Activated CD4-positive, alpha-beta T cell treated with anti-CD3 and anti-CD28 coated beads, Interleukin-2, amount 50 U/mL, for 16 hours (primary cell): ENCODE measurements around the gene RUSF1.
A peak's percentile ranks its signal among the peaks of the same experiment; 100 is the strongest.
"Not testable (repeated sequence)": the region's sequence is repeated elsewhere in the genome, so short reads cannot be mapped to it uniquely, and the experiment has no call there.

Experiments used
- DNase-seq: peaks from one replicate; pipeline ENCODE4 v3.0.0-alpha.2; 2020

RUSF1 gene

DNA sequence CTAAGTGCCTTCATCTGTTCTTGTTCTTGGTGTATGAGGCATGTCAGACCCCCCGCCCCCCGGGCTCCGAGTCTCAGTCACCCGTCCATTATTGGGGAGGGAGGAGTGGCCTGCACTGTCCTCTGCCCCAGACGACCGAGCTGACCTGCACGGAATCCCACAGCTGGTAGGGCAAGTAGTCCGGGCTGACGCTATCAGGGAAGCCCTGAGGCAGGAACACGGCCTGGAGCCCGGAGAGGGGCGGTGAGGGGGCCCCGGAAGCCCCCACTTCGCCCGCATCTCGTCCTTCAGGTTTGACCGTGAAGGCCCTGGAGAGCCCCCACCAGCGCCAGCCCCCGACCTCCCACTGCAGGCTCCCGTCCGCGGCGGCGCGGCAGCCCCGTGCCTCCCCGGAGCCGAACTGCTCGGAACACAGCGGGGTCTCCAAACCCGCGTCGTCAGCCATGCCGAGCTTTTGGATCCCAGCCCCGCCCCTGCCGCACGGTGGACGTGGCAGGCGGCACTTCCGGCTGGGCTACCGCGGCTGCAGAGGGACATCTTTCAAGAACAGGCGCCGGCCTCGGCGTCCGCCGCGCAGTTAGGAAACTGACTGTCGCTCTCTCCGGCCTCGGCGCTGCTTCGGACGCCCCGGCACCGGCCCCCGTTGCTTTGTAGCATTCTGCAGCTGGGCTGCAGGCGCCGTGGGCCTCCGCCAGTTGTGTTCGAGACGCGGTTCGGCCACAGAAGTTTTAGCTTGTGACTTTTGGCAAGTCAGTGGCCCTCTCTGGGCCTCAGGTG lies at the start of gene RUSF1:
Gene RUSF1, minus strand, starts transcription at position 463 of the 777 bp plus-strand sequence. Its CDS starts 18 bp downstream, at position 445.
- DNase-seq, result peak; percentile 89

DNA sequence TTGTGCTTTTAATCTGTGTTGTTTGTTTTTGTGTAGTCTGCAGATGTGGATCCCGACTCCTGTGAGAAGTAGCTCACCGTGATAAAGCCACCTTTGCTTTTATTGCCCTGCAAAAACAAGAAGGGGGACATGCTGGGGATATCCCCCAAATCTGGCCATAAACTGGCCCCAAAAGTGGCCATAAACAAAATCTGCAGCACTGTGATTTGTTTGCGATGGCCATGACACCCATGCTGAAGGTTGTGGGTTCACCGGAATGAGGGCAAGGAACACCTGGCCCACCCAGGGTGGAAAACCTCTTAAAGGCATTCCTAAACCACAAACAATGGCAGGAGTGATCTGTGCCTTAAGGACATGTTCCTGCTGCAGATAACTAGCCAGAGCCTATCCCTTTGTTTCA lies 34.6 kb upstream of the RUSF1 start:
- no peak for DNase-seq

DNA sequence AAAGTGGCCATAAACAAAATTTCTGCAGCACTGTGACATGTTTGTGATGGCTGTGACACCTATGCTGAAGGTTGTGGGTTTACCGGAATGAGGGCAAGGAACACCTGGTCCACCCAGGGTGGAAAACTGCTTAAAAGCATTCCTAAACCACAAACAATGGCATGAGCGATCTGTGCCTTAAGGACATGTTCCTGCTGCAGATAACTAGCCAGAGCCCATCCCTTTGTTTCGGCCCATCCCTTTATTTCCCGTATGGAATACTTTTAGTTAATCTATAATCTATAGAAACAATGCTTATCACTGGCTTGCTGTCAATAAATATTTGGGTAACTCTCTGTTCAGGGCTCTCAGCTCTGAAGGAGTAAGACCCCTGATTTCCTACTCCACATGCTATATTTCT lies 31.6 kb upstream of the RUSF1 start:
- DNase-seq, result not testable (repeated sequence)

DNA sequence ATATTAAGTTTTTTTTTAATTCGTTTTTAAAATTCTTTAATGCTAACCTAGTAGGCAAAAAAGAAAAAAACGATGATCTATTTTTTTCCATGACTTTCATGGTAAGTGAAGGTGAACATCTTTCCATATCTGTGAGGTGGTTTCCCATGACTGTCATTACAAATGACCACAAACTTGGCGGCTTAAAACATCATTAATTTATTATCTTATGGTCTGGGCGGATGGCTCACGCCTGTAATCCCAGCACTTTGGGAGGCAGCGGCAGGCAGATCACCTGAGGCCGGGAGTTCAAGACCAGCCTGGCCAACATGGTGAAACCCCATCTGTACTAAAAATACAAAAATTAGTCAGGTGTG lies 30.0 kb upstream of the RUSF1 start:
- DNase-seq, result not testable (repeated sequence)

DNA sequence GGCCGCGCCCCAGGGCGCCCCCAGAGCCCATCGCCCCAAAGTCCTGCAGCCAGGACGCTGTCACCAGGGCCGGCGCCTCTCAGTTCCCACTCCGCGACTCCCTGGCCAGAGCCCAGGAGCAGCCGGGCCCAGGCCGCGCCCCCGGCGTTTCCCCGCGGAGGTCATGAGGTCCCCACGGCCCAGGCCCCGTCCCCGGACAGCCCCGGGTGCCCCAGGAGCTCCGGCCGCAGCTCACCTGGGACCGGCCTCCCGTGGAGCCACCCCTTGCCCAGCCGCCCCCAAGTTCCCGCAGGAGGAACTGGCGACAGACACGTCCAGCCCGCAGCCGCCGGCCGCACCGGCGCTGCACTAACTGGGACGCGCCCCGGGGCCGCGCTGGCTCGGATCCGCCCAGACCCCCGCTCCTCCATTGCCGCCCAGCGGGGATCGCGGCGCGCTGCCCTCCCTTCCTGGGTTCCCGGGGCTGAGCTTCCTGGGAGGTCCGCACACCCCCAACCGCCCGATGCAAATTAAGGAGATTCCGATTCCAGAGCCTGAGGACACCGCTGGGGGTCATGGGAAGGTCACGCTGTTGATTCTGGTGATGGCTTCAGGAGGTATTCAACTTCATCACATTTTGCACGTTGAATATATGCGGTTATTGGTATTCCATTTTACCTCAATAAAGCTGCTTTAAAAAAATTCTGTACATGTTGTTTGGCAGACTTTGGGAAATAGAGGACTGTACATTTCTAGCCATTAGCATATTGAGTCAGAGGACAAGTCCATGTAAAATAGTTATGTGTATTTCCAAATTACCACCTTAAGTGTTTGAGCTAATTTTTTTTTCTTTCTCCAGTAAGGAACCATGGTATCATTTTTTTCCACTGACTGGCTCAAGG lies 29.4 kb upstream of the RUSF1 start:
- DNase-seq, result no peak

DNA sequence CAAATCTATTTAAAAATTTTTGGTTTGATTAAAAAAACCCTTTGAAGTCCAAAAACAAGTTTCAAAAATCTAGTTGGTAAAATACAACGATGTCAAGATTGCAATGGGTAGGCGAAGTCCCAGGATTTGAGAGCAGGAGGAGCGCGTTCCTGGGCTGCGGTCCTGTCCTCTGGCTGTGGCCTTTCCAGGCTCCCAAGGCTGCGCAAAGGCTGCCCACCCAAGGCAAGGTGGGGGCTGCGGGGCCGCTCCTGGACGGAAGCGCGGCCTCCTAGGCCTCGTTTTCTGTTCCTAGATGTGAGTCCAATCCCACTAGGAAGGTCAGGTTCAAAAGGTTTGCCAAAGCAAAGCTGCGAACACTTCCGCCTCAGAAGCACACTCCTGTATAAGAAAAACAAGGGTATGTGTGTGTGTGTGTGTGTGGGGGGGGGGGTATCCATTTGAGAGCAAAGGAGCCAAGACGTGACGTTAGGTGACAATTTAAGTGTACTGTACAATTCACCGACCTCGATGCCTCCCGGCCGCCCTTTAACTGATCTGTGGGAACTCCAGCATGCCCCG lies 28.7 kb upstream of the RUSF1 start:
- no peak for DNase-seq

DNA sequence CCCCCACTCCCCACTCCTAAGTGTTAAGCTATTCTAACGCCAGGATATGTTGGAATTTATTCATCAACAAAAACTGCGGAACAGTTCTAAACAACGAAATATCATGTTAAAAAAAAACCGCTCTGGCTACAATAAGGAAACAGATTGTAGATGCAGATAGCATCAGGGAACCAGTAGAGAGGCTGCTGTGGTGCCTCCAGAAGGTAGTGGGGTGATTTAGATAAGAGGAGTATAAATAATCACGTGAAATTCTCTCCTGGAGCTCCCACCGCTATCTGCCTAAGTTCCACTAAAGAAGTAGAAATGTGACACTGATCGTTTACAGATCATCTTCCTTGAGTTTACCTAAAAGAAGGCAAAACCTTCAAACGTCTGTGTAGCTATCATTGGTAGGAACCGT lies 27.5 kb upstream of the RUSF1 start:
- DNase-seq, result no peak

DNA sequence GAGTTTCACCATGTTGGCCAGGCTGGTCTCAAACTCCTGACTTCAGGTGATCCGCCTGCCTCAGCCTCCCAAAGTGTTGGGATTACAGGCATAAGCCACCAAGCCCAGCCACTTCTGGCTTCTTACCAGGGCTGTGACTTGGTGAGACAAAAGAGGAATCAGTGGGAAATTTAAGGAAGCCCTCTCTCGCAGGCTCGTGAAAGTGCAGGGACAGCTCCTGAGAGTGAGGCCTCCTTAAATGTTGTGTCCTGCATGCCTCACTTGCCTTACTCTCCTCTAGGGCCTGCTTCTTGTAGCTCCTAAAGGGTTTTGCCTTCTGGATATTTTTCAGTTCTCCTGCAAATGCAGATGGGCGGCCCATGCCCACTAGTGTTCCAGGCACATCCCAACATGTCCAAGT lies 24.7 kb upstream of the RUSF1 start:
- DNase-seq, result no peak

DNA sequence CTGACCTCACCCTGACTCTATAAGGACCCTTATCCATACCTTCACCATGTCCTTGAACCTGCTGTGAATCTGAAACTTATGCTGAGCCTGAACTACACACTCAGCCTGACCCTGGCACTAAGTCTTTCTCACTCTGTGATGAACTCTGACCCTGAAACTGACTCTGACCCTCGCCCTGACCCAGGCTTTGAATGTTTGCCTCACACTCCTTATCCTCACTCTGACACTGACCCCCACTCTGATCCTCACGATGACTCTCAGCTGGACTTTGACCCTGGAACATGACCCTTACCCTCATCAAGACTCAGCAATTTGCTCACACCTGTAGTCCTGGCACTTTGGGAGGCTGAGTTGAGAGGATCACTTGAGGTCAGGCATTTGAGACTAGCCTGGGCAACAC lies 23.9 kb upstream of the RUSF1 start:
- no peak for DNase-seq

DNA sequence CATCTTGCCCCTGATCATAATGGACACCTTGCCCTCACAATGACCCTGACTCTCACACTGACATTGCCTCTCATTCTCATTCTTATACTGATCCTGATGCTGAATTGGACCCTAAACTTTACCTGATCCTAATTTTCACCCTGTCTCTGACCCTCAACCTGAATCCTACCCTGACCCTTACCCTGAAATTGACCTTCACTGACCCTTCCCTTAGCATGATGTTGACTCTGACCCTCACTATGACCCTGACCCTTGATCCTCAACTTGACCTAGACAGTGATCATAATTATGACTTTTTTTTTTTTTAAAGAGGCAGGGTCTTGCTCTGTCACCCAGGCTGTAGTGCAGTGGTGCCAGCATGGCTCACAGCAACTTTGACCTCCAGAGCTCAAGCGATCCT lies 22.9 kb upstream of the RUSF1 start:
- no peak for DNase-seq

DNA sequence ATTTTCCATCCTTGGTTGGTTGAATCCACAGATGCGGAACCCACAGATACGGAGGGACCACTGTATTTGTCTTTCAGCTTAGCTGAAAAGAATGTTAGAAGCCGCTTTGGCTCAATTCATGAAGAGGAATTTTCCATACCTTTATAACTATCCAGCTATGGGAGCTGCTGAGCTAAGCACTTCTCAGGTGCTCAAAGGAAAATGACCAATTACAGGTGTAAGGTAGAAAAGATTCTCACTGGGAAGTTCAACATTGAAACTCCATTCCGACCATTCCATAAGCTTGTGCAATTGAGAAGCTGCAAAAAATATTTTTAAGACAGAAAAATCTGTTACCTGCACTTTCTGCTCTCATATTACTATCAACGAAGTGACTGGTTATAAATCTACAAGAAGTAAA lies 22.2 kb upstream of the RUSF1 start:
- no peak for DNase-seq

DNA sequence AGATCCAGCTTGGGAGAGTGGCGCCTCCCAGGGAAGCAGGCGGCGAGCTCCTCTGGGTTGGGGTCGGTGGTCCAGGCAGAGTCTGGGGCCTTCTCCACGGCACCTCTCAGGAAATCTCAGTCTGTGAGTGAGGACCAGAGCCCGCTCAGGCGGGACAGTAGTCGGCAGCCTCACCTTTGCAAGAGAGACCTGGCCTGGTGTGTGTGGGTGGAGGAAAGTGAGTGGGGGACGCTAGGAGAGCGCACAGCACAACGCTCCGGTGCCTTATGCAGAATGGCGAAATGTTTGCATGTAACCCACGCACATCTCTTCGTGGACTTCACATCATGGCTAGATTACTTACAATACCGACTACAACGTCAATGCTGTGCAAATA lies 21.7 kb upstream of the RUSF1 start:
- DNase-seq, result no peak

DNA sequence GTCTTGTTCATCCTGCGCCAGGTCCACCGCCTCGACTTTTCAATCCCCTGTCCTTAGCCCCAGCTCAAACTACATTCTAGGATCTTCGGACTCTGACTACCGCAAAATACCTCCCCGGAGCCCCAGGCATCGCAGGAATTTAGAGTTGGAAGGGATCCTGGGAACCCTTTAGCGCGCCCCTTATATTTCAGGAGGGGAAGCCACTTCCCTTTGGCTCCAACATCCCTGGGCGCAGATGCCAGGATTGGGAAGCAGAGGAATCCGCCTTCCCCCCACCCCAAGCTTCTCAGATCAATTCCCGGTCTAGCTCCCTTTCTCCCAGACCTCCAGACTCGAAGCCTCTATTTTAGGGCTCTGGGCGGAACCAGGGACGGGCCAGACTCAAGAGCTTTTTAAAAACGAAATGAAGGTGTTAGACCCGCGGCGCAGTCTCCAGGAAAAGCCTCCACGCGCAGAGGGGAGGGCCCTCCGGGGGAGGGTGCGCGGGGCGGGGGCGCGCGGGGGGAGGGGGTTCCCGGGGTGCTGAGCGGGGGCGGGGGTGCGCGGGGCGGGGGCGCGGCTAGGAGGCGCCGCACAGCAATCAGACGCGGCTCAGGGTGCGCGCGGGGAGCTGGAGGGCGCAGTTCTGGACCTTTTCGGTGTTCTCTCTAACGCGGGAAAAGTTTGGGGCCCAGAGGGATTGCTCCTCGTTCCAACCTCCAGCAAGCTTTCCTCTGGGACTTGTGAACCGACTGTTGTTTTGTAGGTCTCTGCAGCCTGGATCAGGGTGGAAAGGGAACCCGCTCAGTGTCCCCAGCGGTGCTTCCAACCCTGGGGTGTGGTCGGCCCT lies 21.1 kb upstream of the RUSF1 start:
- no peak for DNase-seq

DNA sequence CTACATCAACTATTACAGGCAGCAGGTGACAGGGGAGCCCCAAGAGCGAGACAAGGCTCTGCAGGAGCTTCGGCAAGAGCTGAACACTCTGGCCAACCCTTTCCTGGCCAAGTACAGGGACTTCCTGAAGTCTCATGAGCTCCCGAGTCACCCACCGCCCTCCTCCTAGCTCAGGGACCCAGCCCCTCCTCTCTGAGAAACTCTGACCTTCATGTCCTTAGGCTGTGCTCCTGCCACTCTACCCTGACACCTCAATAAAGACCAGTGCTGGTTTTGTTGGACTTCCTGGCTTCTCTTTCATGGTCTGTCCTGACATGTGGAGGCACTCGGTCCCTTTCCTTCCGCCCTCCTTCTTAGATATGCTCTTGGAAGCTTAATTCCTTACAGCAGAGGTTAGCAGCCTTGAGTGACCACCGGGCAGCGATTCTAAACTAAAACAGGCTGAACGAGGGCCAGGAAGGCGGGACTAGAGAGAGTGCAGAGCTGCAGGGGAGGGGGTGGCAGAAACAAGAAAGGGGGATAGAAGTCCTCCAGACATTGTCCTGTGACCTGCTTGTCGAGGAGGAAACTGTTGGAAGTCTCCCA lies 20.4 kb upstream of the RUSF1 start:
- DNase-seq, result no peak

DNA sequence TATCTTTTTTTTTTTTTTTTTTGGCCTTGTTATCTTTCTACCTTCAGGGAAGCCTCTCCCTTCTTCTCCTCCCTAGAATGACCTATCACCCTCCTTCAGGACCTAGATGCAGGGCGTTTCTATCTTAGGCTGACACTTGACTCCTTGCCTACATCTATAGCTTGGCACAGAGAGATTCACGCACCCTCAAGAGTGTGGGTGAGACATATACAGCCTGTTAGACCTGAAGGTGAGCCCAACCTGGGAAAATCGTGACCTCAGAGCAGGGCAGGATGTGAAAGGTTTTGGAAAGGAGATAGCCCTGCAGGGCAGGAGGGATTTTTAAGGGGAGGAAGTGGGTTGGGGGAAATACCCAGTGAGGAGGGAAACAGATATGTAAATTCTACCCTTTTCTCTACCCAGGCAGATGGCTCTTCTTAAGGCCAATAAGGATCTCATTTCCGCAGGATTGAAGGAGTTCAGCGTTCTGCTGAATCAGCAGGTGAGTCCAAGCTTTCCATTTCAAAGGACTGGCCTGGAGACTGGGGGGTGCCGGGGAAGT lies 19.6 kb upstream of the RUSF1 start, which contains the start of gene AHSP:
Gene AHSP, plus strand, starts transcription at position 167 of the 541 bp plus-strand sequence. Its CDS starts 240 bp downstream, at position 407.
- no peak for DNase-seq

DNA sequence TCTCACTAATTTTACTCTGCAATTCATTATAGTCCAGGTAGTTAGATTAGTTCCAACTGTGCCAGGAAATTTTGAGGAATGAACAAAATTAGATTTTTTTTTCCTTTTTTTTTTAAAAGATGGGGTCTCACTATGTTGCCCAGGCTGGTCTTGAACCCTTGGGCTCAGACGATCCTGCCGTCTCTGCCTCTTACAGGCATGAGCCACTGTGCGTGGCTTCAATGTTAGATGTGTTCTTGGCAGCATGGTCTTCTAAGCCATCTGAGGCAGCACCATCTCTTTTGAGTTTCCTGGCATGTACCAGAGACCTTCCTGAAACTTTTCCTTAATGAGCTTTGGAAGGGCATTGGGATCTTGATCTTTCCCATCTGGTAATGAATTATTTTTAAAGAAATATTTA lies 16.9 kb upstream of the RUSF1 start:
- DNase-seq, result no peak

DNA sequence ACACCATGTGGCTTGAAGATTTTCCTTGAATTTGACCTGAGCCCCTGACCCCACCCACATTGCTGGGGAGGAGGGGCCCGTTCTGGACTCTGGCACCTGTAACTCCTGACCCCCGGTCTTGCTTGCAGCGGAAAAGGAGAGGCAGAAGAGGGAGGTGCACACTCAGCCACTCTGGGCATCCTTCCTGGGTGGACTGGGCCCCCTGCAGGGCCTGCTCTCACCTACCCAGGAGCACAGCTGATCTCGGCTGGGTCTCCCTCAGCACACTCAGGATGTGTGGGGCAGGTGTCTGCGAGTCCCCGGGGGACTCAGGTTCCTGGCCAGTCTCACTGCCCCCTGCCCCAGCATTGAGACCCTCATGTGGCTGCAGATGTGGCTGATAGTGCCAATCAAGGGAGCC lies 15.6 kb upstream of the RUSF1 start:
- DNase-seq, result not testable (repeated sequence)

DNA sequence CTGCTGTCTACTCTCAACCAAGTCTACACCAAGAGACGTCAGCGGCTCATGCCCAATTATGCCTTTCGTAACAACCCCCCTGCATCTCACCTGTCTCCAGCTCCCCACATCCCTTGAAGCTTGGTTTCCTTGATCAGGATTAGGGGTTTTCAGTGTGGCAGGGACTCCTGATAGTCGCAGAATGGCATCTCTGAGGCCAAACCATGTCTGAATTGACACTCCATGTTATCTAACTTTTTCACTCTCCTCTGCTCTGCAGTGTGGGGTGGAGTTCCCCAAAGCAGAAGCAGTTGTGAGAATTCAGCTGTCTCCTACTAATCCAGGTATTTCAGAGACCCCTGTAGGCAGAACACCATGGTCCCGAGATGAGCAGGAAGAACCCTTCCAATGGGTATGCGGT lies 13.9 kb upstream of the RUSF1 start:
- DNase-seq, result no peak

DNA sequence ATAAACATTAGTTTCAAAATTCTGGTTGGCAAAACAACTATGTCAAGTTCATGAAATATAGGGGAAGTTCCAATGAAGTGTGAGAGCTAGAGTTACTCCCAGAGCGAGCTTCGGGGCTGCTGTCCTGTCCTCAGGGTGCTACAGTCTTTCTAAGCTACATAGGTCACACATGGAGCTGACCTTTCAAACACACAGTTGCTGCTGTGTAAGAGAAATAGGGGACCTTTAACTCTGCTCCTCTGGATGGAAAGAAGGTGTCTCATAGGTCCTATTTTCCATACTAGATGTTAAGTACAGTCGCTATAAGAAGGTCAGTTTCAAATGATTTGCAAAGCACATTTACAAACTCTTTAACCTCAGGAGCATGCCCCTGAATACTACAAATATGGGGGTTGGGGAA lies 13.2 kb upstream of the RUSF1 start:
- no peak for DNase-seq

DNA sequence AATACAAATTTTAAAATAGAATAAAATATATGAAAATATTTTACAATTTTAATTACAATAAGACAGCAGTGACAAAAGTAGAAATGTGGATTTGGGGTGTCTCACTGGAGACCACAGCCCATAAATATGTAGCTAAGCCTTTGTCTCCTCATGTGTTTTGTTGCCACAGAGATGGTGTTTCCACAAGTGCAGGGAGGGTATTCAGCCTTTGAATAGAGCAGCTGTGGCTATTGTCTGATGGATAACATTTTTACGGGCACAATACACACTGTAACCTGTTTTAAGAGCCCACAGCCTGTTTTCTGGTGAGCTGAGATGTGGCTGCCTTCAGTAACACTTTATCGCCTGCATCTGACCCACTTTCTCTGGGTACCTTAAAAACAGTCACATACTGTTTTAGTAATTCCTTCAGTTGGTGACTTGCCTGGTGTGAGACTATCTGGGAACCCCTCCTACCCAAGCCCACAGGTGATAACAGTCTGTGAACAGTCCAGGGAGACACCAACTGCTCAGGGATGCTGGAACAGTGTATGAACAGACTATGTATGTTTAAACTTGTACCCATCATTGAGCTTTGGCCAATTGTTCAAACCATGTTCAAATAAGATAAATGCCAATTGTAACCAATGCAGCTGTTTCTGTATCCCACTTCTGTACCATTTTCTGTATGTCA lies 11.7 kb upstream of the RUSF1 start:
- DNase-seq, result no peak

DNA sequence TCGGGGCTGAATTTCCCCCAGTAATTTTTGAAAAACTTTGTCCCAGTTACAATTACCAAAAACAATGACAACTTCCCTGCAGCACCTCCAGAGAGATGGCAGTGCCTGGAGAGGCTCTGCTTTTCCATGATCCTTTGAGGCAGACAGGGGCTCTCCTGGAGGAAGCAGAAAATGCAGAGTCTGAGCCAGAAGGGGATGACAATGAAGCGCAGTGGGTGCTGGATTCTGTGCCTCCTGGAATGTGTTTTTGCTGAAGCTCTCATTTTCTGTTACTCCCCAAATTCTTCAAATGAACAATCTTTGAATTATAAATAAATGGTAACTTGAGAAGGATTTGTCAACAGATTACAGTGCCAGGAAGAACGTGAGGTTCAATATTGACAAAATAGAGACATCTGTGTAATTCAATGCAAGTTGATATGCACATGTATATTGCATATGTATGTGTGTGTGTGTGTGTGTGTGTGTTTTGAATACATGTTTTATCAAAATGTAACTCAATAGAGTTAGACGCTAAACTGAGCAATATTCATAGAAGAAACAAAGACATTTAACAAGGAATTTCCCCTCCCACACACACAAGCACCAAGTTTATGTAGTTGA lies 9.7 kb upstream of the RUSF1 start:
- no peak for DNase-seq
